Measurements from ENCODE around the gene PITHD1.

Gene PITHD1

GRCh38 chr1:23751050-23751814 is 27.0 kb upstream of the PITHD1 start:
- no peak overlapping the region for H3K4me3 ChIP-seq (ENCODE audit: low read depth, low read length)
- no peaks in the 10 kb centered on the region for H3K27me3 ChIP-seq (ENCODE audit: control insufficient read depth, insufficient read depth, low read length)
- H3K36me3 ChIP-seq (ENCODE audit: control insufficient read depth, insufficient read depth, low read length) = peaks cover 89% of the 10 kb centered on the region
- no peaks in the 10 kb centered on the region for H3K4me1 ChIP-seq (ENCODE audit: control insufficient read depth, insufficient read depth, low read length)
- H3K27ac ChIP-seq (ENCODE audit: low read depth, low read length) = no peak overlapping the region
- H3K9me3 ChIP-seq (ENCODE audit: control insufficient read depth, insufficient read depth, low read length) = no peaks in the 10 kb centered on the region
- no peak overlapping the region for H3K9ac ChIP-seq (ENCODE audit: low read depth, low read length)

- Histone ChIP-seq H3K4me3 (ENCODE audit: low read depth, low read length) (no peak overlapping the region), H3K27ac (ENCODE audit: low read depth, low read length) (no peak overlapping the region), H3K4me1 (ENCODE audit: control insufficient read depth, insufficient read depth, low read length) (no peaks in the 10 kb centered on the region), H3K27me3 (ENCODE audit: control insufficient read depth, insufficient read depth, low read length) (no peaks in the 10 kb centered on the region), H3K9ac (ENCODE audit: low read depth, low read length) (no peak overlapping the region), H3K36me3 (ENCODE audit: control insufficient read depth, insufficient read depth, low read length) (peaks cover 90% of the 10 kb centered on the region), H3K9me3 (ENCODE audit: control insufficient read depth, insufficient read depth, low read length) (no peaks in the 10 kb centered on the region)
Observed at GRCh38 chr1:23751815-23752200, 26.4 kb upstream of the PITHD1 start.

- Histone ChIP-seq H3K9me3 (ENCODE audit: control insufficient read depth, insufficient read depth, low read length) (no peaks in the 10 kb centered on the region), H3K4me1 (ENCODE audit: control insufficient read depth, insufficient read depth, low read length) (no peaks in the 10 kb centered on the region), H3K27me3 (ENCODE audit: control insufficient read depth, insufficient read depth, low read length) (no peaks in the 10 kb centered on the region), H3K27ac (ENCODE audit: low read depth, low read length) (no peak overlapping the region), H3K36me3 (ENCODE audit: control insufficient read depth, insufficient read depth, low read length) (peaks cover 92% of the 10 kb centered on the region), H3K9ac (ENCODE audit: low read depth, low read length) (no peak overlapping the region), H3K4me3 (ENCODE audit: low read depth, low read length) (no peak overlapping the region)
Observed at GRCh38 chr1:23752909-23753308, 25.3 kb upstream of the PITHD1 start.

- Histone ChIP-seq H3K27ac (ENCODE audit: low read depth, low read length) (no peak overlapping the region), H3K4me1 (ENCODE audit: control insufficient read depth, insufficient read depth, low read length) (no peaks in the 10 kb centered on the region), H3K36me3 (ENCODE audit: control insufficient read depth, insufficient read depth, low read length) (peaks cover 97% of the 10 kb centered on the region), H3K9me3 (ENCODE audit: control insufficient read depth, insufficient read depth, low read length) (no peaks in the 10 kb centered on the region), H3K4me3 (ENCODE audit: low read depth, low read length) (no peak overlapping the region), H3K27me3 (ENCODE audit: control insufficient read depth, insufficient read depth, low read length) (no peaks in the 10 kb centered on the region), H3K9ac (ENCODE audit: low read depth, low read length) (no peak overlapping the region)
Observed at GRCh38 chr1:23756676-23757075, 21.5 kb upstream of the PITHD1 start.

GRCh38 chr1:23757812-23758211 is 20.4 kb upstream of the PITHD1 start:
- Histone ChIP-seq H3K27me3 (ENCODE audit: control insufficient read depth, insufficient read depth, low read length) (no peaks in the 10 kb centered on the region), H3K4me1 (ENCODE audit: control insufficient read depth, insufficient read depth, low read length) (no peaks in the 10 kb centered on the region), H3K36me3 (ENCODE audit: control insufficient read depth, insufficient read depth, low read length) (peaks cover 94% of the 10 kb centered on the region), H3K9ac (ENCODE audit: low read depth, low read length) (no peak overlapping the region), H3K4me3 (ENCODE audit: low read depth, low read length) (no peak overlapping the region), H3K9me3 (ENCODE audit: control insufficient read depth, insufficient read depth, low read length) (no peaks in the 10 kb centered on the region), H3K27ac (ENCODE audit: low read depth, low read length) (no peak overlapping the region)

- Histone ChIP-seq H3K9me3 (ENCODE audit: control insufficient read depth, insufficient read depth, low read length) (no peaks in the 10 kb centered on the region), H3K27me3 (ENCODE audit: control insufficient read depth, insufficient read depth, low read length) (no peaks in the 10 kb centered on the region), H3K9ac (ENCODE audit: low read depth, low read length) (no peak overlapping the region), H3K27ac (ENCODE audit: low read depth, low read length) (no peak overlapping the region), H3K4me1 (ENCODE audit: control insufficient read depth, insufficient read depth, low read length) (no peaks in the 10 kb centered on the region), H3K36me3 (ENCODE audit: control insufficient read depth, insufficient read depth, low read length) (peaks cover 83% of the 10 kb centered on the region), H3K4me3 (ENCODE audit: low read depth, low read length) (no peak overlapping the region)
Observed at GRCh38 chr1:23759277-23759676, 18.9 kb upstream of the PITHD1 start.

- Histone ChIP-seq H3K36me3 (ENCODE audit: control insufficient read depth, insufficient read depth, low read length) (peaks cover 54% of the 10 kb centered on the region), H3K27me3 (ENCODE audit: control insufficient read depth, insufficient read depth, low read length) (no peaks in the 10 kb centered on the region), H3K9ac (ENCODE audit: low read depth, low read length) (no peak overlapping the region), H3K27ac (ENCODE audit: low read depth, low read length) (no peak overlapping the region), H3K4me3 (ENCODE audit: low read depth, low read length) (no peak overlapping the region), H3K4me1 (ENCODE audit: control insufficient read depth, insufficient read depth, low read length) (no peaks in the 10 kb centered on the region), H3K9me3 (ENCODE audit: control insufficient read depth, insufficient read depth, low read length) (no peaks in the 10 kb centered on the region)
Observed at GRCh38 chr1:23763041-23763577, 15.1 kb upstream of the PITHD1 start.

- H3K4me1 ChIP-seq (ENCODE audit: control insufficient read depth, insufficient read depth, low read length) = no peaks in the 10 kb centered on the region
- H3K4me3 ChIP-seq (ENCODE audit: low read depth, low read length) = no peak overlapping the region
- H3K36me3 ChIP-seq (ENCODE audit: control insufficient read depth, insufficient read depth, low read length) = peaks cover 26% of the 10 kb centered on the region
- H3K27me3 ChIP-seq (ENCODE audit: control insufficient read depth, insufficient read depth, low read length) = no peaks in the 10 kb centered on the region
- H3K9me3 ChIP-seq (ENCODE audit: control insufficient read depth, insufficient read depth, low read length) = no peaks in the 10 kb centered on the region
- H3K9ac ChIP-seq (ENCODE audit: low read depth, low read length) = no peak overlapping the region
- H3K27ac ChIP-seq (ENCODE audit: low read depth, low read length) = no peak overlapping the region
Observed at GRCh38 chr1:23768733-23769132, 9.5 kb upstream of the PITHD1 start.

GRCh38 chr1:23772049-23772853 is 6.0 kb upstream of the PITHD1 start:
- Histone ChIP-seq H3K27me3 (ENCODE audit: control insufficient read depth, insufficient read depth, low read length) (no peaks in the 10 kb centered on the region), H3K36me3 (ENCODE audit: control insufficient read depth, insufficient read depth, low read length) (peaks cover 18% of the 10 kb centered on the region; the same call in 1 of the 2 replicates), H3K27ac (ENCODE audit: low read depth, low read length) (no peak overlapping the region), H3K4me1 (ENCODE audit: control insufficient read depth, insufficient read depth, low read length) (0 out of 2 replicates have a peak, but pooled peaks cover 2% of the 10 kb centered on the region), H3K9ac (ENCODE audit: low read depth, low read length) (no peak overlapping the region), H3K4me3 (ENCODE audit: low read depth, low read length) (no peak overlapping the region), H3K9me3 (ENCODE audit: control insufficient read depth, insufficient read depth, low read length) (no peaks in the 10 kb centered on the region)

GRCh38 chr1:23772854-23773242 is 5.4 kb upstream of the PITHD1 start:
- Histone ChIP-seq H3K9me3 (ENCODE audit: control insufficient read depth, insufficient read depth, low read length) (no peaks in the 10 kb centered on the region), H3K4me1 (ENCODE audit: control insufficient read depth, insufficient read depth, low read length) (0 out of 2 replicates have a peak, but pooled peaks cover 3% of the 10 kb centered on the region), H3K36me3 (ENCODE audit: control insufficient read depth, insufficient read depth, low read length) (peaks cover 18% of the 10 kb centered on the region; the same call in 1 of the 2 replicates), H3K27ac (ENCODE audit: low read depth, low read length) (no peak overlapping the region), H3K9ac (ENCODE audit: low read depth, low read length) (no peak overlapping the region), H3K4me3 (ENCODE audit: low read depth, low read length) (no peak overlapping the region), H3K27me3 (ENCODE audit: control insufficient read depth, insufficient read depth, low read length) (no peaks in the 10 kb centered on the region)
